RPMI8226 (cell line): ENCODE results near the gene SMOC2.

Experiments
- DNase-seq: peaks from one replicate; pipeline ENCODE4 v3.0.0-alpha.2; 2015

Gene SMOC2

DNA sequence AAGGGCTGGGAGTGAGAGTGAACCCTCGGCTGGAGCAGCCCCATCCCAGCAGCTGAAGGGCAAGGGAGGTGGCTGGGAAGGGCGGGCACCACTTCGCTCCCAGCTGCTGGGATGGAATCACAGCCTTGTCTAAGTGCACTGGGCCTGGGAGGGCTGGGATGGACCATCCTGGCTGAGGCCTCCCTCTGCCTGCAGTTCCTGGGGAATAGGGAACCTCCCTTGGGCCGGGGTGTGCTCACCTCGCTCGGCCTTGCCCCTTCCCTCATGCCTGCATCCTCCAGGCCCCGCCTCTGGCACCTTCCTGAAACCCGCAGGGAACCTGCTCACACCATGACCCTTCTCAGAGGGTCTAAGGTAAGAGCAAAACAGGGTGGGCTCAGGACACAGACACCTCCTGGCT lies 53.7 kb downstream of the SMOC2 start:
- DNase-seq = no peak

DNA sequence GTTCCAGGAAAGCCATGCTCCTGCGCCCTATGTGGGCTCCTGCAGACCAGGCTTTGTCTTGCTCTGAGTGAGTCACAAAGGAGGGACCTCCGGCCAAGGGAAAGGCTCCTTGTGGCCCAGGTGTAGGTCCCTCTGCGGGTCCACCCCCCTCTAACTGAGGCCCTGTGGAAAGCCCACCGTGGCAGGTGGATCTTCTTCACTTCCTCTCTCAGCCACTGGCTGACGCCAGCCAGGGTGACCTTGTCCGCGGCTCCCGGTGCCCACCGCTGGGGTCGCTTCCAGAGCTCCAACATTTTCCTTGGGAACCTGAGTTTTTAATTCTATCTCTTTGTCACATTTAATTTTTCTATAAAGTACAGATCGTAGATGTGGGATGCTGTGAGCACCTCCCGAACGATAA lies 54.1 kb downstream of the SMOC2 start:
- no peak for DNase-seq

DNA sequence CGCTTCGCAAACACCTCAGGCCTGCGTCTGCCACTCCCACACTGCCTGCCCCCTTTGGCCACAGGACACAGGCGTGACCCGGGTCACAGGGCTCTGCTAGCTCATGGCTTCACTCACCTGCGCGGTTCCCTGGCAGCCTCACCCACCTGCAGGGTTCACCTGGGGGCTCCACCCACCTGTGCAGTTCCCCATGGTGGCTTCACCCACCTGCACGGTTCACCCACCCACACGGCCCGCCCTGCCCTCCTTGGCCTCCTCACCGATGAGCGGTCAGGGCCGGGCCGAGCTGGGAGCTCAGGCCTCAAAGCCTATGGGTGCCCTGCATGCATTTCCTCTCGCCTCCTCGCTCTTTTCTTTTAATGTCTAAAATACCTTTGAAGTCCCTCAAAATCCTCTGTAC lies 54.7 kb downstream of the SMOC2 start:
- no peak for DNase-seq

DNA sequence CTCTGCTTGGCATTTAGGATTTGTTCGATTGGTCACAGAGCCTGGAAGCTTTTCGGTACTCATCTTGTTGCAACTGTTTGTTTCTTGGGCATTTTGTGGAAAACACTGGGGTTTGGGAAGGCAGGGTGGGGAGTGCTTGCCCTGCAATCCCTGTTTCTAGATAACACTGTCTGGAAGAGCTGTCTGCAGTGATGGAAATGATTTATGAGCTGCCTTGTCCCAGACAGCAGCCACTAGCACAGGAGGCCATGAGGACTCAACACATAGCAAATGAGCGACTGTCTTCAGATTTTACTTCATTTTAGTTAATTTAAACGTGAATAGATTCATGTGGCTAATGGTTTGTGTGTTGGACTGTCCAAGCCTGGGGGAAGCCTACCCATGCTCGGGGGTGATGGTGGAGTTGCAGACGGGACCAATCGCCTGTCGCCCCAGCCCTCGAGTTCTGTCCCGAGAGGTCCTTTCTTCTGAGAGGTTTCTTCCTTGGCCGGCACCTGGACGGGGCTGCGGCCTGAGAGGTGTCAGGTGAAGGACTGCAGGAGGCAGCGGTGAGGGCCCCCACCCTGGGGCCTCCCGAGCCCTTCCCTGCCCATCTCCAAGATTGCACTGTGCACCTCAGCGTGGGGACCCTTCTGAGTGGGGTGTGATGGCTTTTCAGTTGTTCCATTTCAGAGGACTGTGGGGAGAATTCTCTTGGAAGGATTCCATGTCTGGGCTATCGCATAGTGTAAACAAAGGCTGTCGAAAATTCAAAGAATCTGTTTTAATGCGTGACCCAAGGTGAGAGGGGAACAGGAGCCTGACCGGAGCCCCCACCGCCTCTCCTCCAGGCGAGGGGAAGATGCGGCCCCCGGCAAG lies 55.4 kb downstream of the SMOC2 start:
- DNase-seq = no peak

DNA sequence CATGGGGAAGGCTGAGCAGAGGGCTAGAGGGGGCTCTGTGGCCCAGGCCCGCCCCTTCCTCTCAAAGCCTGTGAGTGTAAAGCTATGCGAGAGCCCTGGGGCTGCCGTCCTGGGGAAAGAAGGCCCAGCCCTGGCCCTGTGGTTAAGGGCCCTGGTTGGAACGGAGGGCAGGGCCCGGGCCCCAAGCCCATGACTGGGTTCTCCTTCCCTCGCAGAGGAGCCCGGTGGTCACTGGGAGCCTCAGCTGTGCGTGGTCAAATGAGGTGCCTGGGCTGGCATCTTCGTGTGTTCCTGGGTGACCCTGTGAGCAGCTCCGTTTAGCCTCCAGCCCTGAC lies 56.0 kb downstream of the SMOC2 start:
- no peak for DNase-seq

DNA sequence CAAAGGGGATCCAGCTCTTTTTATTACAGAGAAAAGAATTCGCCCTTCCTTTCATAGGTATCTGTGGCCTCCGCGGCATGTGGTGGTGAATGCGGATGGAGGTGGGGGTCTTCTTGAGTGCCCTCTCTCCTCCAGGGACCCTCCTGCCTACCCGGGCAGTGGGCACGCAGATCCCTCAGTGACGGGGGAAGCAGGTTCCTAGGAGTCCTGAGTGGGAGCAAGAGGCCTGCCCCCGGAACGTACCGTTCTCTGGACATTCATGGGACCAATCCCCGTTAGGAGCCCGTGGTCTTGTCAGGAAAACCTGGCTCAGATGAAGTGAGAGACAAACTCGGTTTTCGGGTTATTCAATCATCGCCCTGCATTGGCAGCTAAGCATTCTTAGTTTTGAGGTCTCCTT lies 56.4 kb downstream of the SMOC2 start:
- DNase-seq = no peak

DNA sequence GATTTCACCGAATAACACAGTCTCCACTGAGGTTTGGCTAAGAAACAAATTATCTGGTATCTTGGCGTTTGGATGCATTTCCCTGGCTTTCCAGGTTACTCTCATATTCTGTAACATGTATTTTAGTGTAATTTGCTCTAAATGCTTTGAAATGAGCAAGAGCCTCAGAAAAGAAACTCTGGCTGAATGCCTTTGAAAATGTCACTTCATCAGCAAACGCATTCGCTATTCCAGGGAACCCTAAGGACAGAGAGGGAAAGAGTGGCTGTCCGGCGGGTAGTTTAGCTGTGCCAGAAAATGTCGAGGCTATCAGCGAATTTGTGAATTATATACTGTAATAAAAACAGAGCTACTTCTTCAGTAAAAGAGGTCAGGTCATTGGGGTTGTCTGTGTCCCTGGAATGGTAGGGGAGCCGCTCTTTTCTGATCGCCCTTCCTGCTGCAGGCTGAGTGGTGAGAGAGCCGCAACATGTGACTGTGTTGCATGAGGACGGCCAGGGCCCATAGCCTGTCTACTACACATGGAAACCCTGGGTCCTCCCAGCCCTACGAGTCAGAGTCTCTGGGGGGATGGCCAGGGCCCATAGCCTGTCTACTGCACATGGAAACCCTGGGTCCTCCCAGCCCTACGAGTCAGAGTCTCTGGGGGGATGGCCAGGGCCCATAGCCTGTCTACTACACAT lies 57.3 kb downstream of the SMOC2 start:
- no peak for DNase-seq

DNA sequence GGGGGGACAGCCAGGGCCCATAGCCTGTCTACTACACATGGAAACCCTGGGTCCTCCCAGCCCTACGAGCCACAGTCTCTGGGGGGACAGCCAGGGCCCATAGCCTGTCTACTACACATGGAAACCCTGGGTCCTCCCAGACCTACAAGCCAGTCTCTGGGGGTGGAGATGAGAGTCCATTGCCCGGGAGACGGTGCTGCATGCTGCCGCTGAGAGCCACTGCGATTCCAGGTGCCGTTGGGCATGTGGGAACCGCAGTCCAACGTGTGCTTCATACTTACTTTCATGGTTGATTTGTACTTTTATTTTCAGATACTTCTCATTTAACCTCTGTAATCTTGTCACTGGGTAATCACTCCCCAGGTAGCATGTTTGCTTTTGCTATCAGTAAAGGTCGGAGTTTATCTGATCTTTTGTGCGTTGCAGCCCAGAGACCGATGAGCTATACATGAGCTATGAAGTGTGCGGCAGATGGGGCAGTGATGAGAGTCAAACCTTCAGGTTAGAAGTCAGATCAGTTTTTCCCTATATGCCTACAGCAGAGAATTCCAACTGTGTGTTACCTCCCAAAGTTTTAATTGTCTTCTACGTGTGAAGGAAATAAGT lies 58.2 kb downstream of the SMOC2 start:
- DNase-seq = no peak

DNA sequence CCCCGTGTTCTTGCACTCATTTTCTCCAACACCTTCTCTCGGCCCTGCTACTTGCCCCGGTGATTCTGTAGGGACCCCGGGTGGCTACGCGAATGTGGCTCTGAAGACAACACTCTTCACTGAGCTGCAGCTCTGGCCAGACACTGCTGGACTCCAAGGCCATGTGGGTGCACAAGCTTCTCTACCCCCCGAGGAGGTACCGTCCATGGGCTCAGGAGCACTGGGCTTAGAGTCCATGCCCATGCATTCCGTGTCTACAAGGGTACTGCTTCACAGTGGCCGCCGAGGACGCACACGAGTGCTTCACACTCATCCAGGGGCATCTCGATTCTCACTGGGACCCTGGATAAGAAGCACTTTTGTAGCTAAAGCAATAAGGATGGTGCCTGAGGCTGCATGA lies 59.5 kb downstream of the SMOC2 start:
- DNase-seq = no peak

DNA sequence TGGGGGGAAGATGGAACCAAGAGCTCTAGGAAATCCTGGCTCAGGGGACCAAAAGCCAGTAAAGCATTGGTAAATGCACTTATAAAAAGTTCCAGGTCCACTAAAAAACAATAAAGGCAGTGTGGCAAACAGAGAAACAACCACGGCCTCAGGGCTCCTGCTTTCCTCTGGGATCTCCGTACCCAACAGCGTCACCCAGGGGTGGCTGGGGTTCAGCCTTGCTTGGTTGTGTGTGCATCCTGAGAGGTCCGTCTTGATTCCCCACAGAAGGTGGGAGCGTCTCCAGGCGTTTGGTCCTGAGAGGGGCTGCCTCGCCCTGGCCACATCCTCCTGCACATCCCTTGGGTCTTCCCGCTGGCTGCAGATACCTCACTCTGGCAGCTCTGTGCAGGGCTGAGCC lies 60.6 kb downstream of the SMOC2 start:
- no peak for DNase-seq

DNA sequence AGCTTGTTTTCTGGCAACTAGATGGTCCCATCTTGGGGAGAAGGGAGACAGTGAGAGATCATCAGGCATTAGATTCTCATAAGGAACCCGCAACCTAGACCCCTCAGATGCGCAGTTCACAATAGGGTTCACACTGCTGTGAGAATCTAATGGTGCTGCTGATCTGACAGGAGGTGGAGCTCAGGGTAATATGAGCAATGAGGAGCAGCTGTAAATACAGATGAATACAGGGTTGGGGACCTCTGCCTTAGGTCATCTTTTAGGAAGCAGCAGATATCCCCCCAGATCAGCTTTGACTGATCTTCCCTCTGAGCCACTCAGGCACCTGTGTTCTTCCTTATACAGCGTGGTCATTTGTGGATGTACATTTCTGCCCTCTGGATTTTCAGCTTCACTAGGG lies 63.4 kb downstream of the SMOC2 start:
- no peak for DNase-seq

DNA sequence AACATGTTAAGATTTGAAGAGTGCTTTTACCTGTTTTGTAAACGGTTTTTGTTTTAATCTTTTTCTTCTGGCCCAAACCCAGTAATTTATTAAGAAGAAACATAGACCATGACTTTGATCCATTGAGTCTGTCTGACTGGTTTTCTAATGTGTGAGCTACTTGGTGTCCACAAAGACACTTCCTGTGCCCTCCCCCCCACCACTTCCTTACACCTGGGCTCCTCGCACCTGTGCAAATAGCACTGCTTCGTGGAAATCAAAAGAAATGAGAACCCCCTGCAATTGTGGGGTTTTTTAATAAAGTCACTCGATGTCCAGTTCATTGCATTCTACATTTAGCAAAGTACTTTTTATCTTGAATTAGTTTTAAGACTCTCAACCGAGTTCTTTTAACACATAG lies 65.5 kb downstream of the SMOC2 start:
- DNase-seq = peak; percentile 59

DNA sequence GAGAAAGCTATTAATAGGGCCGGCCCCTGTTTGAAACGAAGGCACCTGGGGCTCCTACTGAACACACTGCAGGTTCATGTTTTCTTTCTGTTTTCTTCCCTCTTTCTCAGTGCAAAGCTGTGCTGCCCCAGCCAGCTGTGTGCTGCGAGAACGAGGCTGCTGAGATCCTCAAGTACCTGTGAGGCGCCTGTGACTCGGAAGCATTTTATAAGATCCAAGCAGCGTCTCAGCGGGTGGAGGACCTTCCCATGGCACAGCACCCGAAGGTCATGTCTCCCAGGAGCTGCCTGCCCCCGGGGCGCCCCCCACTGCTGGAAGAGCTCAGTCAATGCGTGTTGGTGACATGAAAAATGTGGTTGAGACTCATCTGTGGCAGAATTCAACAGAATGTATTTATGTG lies 66.3 kb downstream of the SMOC2 start:
- DNase-seq = peak; percentile 46

DNA sequence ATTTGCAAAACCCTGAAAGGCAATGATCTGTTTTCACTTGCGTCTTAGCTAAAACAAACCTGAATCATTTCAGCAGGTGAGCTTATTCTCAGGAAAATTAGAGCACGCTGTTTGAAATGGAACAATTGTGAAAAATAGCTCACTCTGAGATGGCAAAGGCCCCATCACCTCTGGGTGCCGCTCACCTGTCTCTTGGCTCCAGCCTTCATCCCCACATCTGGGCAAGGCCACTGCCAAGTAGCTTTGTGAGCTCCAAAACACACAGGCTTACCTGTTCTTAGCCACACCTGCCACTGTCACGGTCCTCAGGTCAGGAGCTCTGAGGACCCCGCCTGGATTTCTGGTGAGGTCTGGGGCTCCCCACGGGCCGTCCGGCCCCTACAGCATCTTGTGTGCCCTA lies 66.7 kb downstream of the SMOC2 start:
- no peak for DNase-seq

DNA sequence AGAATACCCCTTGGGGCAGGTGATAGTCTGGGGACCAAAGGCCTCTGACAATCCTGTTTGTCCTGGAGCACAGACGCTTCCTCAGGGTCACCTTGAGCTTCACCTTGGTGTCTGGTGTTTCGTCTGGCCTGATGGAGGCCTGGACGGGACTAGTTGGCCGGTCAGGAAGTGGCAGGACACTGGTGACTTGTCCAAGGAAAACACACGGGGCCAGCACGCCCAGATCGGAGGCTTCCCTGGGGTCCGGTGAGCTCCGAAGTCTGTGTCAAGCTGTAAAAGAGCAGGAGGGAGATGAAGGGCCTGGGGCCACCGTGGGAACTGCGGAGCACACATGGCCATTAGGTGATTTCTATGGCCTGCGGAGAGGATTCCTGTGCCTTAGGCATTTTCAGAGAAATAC lies 67.9 kb downstream of the SMOC2 start:
- no peak for DNase-seq

DNA sequence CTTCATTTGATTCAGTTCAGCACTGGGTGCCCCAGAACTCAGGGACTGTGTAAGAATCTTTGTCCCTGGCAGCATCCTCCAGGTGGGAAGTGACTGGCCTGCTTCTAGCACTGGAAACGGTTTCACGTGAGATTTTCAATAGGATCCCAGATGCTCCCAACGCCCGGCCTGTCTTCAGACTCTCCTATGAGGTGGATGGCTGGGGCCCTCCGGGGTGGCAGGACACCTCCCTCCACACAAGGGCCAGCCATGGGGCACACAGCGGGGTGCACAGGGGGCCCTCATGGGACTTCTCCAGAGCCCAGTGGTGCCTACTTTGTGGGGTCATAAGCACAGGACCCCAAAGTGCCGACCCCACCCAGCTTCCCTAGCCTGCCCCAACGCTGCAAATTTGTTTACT lies 72.8 kb downstream of the SMOC2 start:
- DNase-seq = no peak

DNA sequence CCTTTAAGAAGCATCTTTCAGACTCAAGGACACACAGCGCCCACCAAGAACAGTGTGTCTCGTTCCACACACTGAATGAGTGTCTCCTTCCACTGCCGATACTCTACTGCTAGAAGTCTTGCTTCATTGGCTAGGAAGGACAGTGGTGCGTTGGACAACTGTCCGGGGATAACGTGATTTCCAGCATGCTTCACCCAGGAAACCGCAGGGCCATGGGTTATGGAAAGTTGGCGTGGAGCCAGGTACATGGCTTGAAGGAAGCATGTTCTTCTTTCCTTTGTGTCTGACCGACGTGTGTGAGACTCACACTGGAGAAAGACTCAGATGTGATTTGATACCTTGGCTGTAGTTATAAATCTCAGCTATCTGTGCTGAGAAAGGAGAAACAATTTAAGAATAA lies 73.2 kb downstream of the SMOC2 start:
- DNase-seq = no peak

DNA sequence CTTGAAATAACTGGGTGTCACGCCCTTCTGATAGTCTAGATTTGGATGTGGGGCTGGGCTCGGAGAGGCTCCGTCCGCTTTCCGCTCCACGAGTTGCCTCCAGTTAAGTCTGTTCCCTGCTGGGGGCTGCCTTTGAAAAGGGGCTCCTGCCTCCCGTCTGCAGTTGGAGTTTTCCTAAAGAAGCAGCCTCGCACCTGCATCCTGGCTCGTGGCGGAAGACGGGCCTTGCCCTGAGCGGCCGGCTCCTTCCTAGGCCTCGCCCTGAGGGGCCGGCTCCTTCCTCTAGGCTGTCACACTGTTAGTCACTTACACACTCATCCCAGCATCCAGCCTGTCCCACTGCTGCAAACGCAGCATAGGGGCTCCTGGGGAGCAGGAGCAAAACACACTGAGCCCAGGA lies 74.4 kb downstream of the SMOC2 start:
- no peak for DNase-seq

DNA sequence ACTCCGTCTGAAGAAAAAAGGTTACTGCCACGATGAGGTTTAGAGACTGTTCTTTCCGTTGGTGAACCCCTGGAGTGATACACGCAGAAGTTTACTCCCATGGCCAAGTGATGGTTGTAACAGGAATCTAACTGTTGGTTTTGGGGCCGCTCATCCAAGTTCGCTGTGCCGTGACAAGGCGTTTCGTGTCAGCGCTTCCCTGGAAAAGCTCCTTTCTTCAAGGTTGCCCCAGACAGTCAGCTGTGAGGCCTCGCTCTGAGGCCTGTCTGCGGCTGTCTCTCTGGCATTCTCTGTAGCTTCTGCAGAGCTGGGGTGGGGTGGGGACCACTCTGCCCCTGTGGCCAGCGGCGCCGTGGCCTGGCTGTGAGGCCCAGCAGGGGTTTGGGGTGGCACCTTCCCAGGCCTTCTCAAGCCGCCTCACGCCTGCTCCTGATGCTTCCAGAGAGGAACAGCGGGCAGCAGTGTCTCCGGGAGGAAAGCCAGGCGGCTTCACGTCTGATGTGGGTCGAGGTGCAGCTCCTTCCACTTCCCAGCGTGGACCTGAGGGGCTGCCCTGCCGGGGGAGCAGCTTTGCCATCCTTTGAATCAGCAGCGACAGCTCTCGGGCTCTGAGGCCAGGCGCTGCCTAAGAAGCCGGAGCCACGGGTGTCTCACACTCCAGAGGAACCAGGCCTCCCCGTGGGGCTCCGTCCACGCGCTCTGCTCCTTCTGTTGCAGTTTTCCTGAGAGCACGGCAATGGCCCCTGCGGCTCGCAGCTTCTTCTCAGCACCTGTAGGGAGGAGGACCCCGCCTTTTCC lies 76.2 kb downstream of the SMOC2 start:
- no peak for DNase-seq

DNA sequence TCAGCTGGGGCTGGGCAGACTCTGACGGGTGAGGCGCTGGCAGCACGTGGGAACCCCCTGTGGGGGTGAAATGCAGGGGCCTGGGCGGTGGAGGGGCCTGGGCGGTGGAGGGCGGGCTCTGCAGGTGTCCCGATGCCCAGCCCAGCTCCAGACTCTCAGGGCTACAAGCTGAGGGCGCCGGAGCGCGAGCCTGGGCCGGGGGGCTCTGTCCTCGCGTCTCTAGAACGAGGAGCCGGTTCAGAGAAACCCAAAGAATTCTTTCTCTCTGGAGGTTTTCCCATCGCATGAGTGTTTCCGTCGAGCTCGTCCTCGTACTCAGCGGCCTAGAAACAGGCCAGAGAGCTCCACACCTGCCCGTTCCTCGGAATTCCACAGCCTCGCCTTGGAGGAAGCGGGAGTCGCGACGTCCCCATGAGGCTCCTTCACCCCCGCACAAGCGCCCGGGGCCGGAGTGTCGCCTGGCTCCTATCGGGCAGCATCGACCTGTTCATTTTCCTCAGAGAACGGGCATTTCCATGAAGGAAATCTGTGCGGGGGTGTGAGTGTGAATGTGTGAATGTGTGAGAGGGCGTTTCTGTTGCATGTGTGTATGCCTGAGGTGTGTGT lies 76.9 kb downstream of the SMOC2 start:
- DNase-seq = no peak

DNA sequence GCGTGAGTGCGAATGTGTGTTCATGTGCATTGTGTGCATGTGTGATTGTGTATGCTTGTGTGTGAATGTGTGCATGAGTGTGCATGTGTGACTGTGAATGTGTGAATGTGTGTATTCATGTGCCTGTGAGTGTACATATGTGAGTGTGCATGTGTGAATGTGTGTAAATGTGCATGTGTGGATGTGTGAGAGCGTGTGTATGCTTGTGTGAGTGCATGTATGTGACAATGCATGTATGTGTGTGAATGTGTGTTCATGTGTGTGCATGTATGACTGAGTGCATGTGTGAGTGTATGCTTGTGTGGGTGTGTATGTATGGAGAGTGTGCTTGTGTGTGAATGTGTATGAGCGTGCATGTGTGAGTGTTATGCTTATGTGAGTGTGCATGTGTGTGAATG lies 77.4 kb downstream of the SMOC2 start:
- DNase-seq = no peak

DNA sequence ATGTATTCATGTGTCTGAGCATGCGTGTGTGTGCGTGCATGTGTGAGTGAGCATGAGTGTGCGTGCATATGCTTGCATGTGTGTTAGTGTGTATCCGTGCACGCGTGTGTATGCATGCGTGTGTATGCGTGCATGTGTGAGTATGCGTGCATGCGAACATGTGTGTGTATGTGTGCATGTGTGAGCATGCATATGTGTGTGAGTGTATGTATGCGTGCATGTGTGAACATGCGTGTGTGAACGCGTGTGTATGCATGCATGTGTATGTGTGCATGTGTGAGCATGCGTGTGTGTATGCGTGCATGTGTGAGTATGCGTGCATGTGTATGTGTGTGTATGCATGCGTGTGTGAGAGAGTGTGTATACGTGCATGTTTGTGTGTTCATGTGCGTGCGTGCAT lies 77.9 kb downstream of the SMOC2 start:
- no peak for DNase-seq

DNA sequence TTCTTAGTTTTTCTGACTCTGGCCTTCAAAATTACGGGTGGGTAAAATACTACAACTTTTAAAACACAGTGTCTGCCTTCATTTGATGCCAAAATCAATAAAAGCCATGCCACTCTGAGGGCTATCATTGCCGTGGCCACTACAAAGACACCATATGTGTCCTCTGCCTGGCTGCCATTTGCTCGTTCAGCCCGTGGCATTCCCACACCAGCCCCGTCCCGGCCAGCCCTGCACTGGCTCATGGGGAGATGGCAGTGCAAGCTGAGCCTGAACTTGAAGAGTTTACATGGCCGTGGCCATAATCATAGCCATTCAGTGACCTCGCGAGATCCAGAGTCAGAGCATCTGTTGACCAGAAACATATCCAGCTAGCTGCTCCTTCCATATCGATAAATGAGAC lies 79.2 kb downstream of the SMOC2 start:
- DNase-seq = no peak
